CD4-positive, alpha-beta T cell treated with Interleukin-4 for 4 hours (primary cell): ENCODE results near the gene CYP1B1.
"Not testable (repeated sequence)": the region's sequence is repeated elsewhere in the genome, so short reads cannot be mapped to it uniquely, and the experiment has no call there.

Experiments used
- DNase-seq: peaks from one replicate; pipeline ENCODE4 v3.0.0-alpha.2; 2020

CYP1B1 gene

GRCh38 chr2:38030635-38031355 lies 45.2 kb downstream of the CYP1B1 start:
- no peak for DNase-seq

- no peak for DNase-seq
Measured at GRCh38 chr2:38029512-38029911, 46.4 kb downstream of the CYP1B1 start.

- DNase-seq = no peak
Measured at GRCh38 chr2:38028829-38029228, 47.1 kb downstream of the CYP1B1 start.

GRCh38 chr2:38026846-38027245 lies 49.1 kb downstream of the CYP1B1 start:
- no peak for DNase-seq

GRCh38 chr2:38021589-38021988 lies 54.4 kb downstream of the CYP1B1 start:
- no peak for DNase-seq

GRCh38 chr2:38020359-38021069 lies 55.4 kb downstream of the CYP1B1 start:
- DNase-seq = not testable (repeated sequence)

GRCh38 chr2:38017836-38018235 lies 58.1 kb downstream of the CYP1B1 start:
- DNase-seq = no peak
